Keratinocyte (primary cell): Measurements from ENCODE around the gene SETD2. TPM values are rescaled to one million over a fixed set of nuclear protein-coding genes. Genes with fewer than 3 reads are reported as not detected.

Source experiments
- DNase-seq: peaks from one replicate; pipeline ENCODE4 v3.0.0-alpha.2; 2011; ENCODE audit warnings: low read depth, missing footprints, low spot score
- FAIRE-seq: peaks from 2 replicates; lab custom pipeline; 2011; peaks lifted over from hg19 to GRCh38; lab: Jason Lieb, UNC
- H2AFZ ChIP-seq: 2 replicates; pipeline ENCODE4 v1.6.0; 2012; ENCODE audit warnings: low read length, control low read depth, inconsistent platforms; ENCODE audit not compliant: control insufficient read depth
- H3K27ac ChIP-seq: 2 replicates; pipeline ENCODE4 v1.5.1; 2011; ENCODE audit warnings: low read length; ENCODE audit not compliant: control insufficient read depth, insufficient read depth
- H3K27me3 ChIP-seq: 3 replicates; pipeline ENCODE4 v1.6.0; 2011; ENCODE audit warnings: low read length; ENCODE audit not compliant: control insufficient read depth, insufficient read depth; ENCODE audit errors: extremely low read depth
- H3K36me3 ChIP-seq, 2 experiments: 2 replicates in 1 of 2; 3 replicates in 1 of 2; pipeline ENCODE4 v1.5.1; 2011; ENCODE audit warnings: low read length in 2 of 2, mild to moderate bottlenecking in 1 of 2; ENCODE audit not compliant: control insufficient read depth in 2 of 2, insufficient read depth in 2 of 2; ENCODE audit errors: extremely low read depth in 1 of 2
- H3K4me1 ChIP-seq: 3 replicates; pipeline ENCODE4 v1.5.1; 2011; ENCODE audit warnings: low read length; ENCODE audit not compliant: control insufficient read depth, insufficient read depth; ENCODE audit errors: extremely low read depth
- H3K4me2 ChIP-seq: 3 replicates; pipeline ENCODE4 v1.6.0; 2011; ENCODE audit warnings: low read depth, low read length; ENCODE audit not compliant: control insufficient read depth, insufficient read depth; ENCODE audit errors: extremely low read depth
- H3K4me3 ChIP-seq, 3 experiments: fragments of 200-600 bp in 1 of 3; sonication (generic) in 1 of 3; 2 replicates in 2 of 3; 3 replicates in 1 of 3; pipeline ENCODE4 v1.5.1; 2011 to 2016; ENCODE audit warnings: low read length in 3 of 3, mild to moderate bottlenecking in 3 of 3, control low read depth in 2 of 3, inconsistent platforms in 1 of 3, low read depth in 1 of 3, mixed read lengths in 1 of 3, mixed run types in 1 of 3, moderate library complexity in 1 of 3; ENCODE audit not compliant: control insufficient read depth in 2 of 3, insufficient read depth in 2 of 3; ENCODE audit errors: extremely low read depth in 1 of 3
- H3K79me2 ChIP-seq: 2 replicates; pipeline ENCODE4 v1.6.0; 2012; ENCODE audit warnings: low read length; ENCODE audit not compliant: control insufficient read depth, insufficient read depth
- H3K9ac ChIP-seq: 3 replicates; pipeline ENCODE4 v1.6.0; 2011; ENCODE audit warnings: low read length; ENCODE audit not compliant: control insufficient read depth, insufficient read depth; ENCODE audit errors: extremely low read depth
- H3K9me1 ChIP-seq: 3 replicates; pipeline ENCODE4 v1.6.0; 2011; ENCODE audit warnings: low read length; ENCODE audit not compliant: control insufficient read depth, insufficient read depth; ENCODE audit errors: extremely low read depth
- H3K9me3 ChIP-seq: 2 replicates; pipeline ENCODE4 v1.5.1; 2012; ENCODE audit warnings: low read depth, low read length; ENCODE audit not compliant: control insufficient read depth
- H4K20me1 ChIP-seq: 3 replicates; pipeline ENCODE4 v1.6.0; 2011; ENCODE audit warnings: low read length; ENCODE audit not compliant: control insufficient read depth, insufficient read depth; ENCODE audit errors: extremely low read depth
- CTCF ChIP-seq, 3 experiments: IDR thresholded peaks in 1 of 3; conservative IDR thresholded peaks in 1 of 3; optimal IDR thresholded peaks in 1 of 3; 2 replicates in 2 of 3; 3 replicates in 1 of 3; pipeline versions ENCODE3 to v1.5.1; 2011; ENCODE audit warnings: low read length in 3 of 3, mild to moderate bottlenecking in 3 of 3, moderate library complexity in 2 of 3, control low read depth in 1 of 3, inconsistent platforms in 1 of 3; ENCODE audit not compliant: insufficient read depth in 2 of 3; ENCODE audit errors: extremely low read depth in 1 of 3
- EZH2 ChIP-seq: IDR thresholded peaks from one replicate; pipeline ENCODE4 v1.6.1; 2012; ENCODE audit warnings: inconsistent platforms, mild to moderate bottlenecking, low read length, moderate library complexity
- dilution Hi-C: fragments of 300-500 bp; cut with MboI; formaldehyde crosslinking; loops from one replicate; pipeline ENCODE4 v1.7.0; 2020; ENCODE audit warnings: low sequenced_read_pairs; ENCODE audit not compliant: extremely low pct_ligation_motif_present
- polyA plus RNA-seq, 5 experiments: library from polyadenylated mRNA; depleted of rRNA in 3 of 5; stranded (reverse) in 3 of 5; stranded (forward) in 1 of 5; unstranded in 1 of 5; fragments of >200 nt; gene quantifications; 1 replicate in 1 of 5; 2 replicates in 3 of 5; 3 replicates in 1 of 5; pipeline versions ENCODE4 v1.2.1 to v1.2.3, GENCODE V29; 2011 to 2012; ENCODE audit warnings: missing spikeins in 2 of 5, low read depth in 1 of 5, low replicate concordance in 1 of 5

The SETD2 gene
- polyA plus RNA-seq, 1 donor (not counting 4 experiments of a cell fraction or from before 2014, with no cell fraction given) = 23.3 TPM

GRCh38 chr3:47004369-47005211, 159.3 kb downstream of the SETD2 start:
- Histone ChIP-seq H3K4me2 (no peak overlapping the region), H2AFZ (no peak overlapping the region), H4K20me1 (no peaks in the 10 kb centered on the region), H3K4me1 (peaks cover 8% of the 10 kb centered on the region), H3K4me3 (no peak overlapping the region), H3K79me2 (no peaks in the 10 kb centered on the region), H3K9me1 (no peaks in the 10 kb centered on the region), H3K27me3 (no peaks in the 10 kb centered on the region), H3K36me3 (peaks cover 39 to 69% of the 10 kb centered on the region in 2 experiments), H3K9ac (no peak overlapping the region), H3K9me3 (no peaks in the 10 kb centered on the region), H3K27ac (no peak overlapping the region)
- TF ChIP-seq EZH2 = no peak
- TF ChIP-seq CTCF (optimal IDR thresholded peaks at IDR 0.05 in 1 of 3, IDR thresholded peaks at IDR 0.05 in 1 of 3, conservative IDR thresholded peaks at IDR 0.05 in 1 of 3; ENCODE audit: extremely low read depth in 1 of 3, insufficient read depth in 2 of 3, low read length in 3 of 3) = no peak
- FAIRE-seq (no peak), DNase-seq (no peak)
- dilution Hi-C loops = no loop called here

GRCh38 chr3:47003461-47004368, 160.2 kb downstream of the SETD2 start:
- H3K9me3 ChIP-seq = no peaks in the 10 kb centered on the region
- no peak for DNase-seq
- no peak overlapping the region for H3K4me2 ChIP-seq
- H3K9me1 ChIP-seq = no peaks in the 10 kb centered on the region
- no peaks in the 10 kb centered on the region for H4K20me1 ChIP-seq
- no peak overlapping the region for H3K9ac ChIP-seq
- H3K36me3 ChIP-seq = peaks cover 40 to 76% of the 10 kb centered on the region in 2 experiments
- no peak overlapping the region for H3K4me3 ChIP-seq
- dilution Hi-C loops = no loop called here
- no peaks in the 10 kb centered on the region for H3K79me2 ChIP-seq
- H3K27me3 ChIP-seq = no peaks in the 10 kb centered on the region
- no peak for FAIRE-seq
- no peak overlapping the region for H2AFZ ChIP-seq
- peaks cover 8% of the 10 kb centered on the region for H3K4me1 ChIP-seq
- TF ChIP-seq EZH2 (no peak), CTCF (optimal IDR thresholded peaks at IDR 0.05 in 1 of 3, IDR thresholded peaks at IDR 0.05 in 1 of 3, conservative IDR thresholded peaks at IDR 0.05 in 1 of 3; ENCODE audit: extremely low read depth in 1 of 3, insufficient read depth in 2 of 3, low read length in 3 of 3) (no peak)
- no peak overlapping the region for H3K27ac ChIP-seq
